Measurements from ENCODE around the gene NOL6. TPM values are rescaled to one million over a fixed set of nuclear protein-coding genes. Genes with fewer than 3 reads are reported as not detected.
"Not testable (repeated sequence)": the region's sequence is repeated elsewhere in the genome, so short reads cannot be mapped to it uniquely, and the experiment has no call there.

Gene NOL6
- total RNA-seq, 1 experiment from 2014 or later, result 48.5 TPM

GRCh38 chr9:33511184-33511517 lies 37.4 kb upstream of the NOL6 start:
- Mint-ChIP-seq H3K4me3 (peak overlapping the region; percentile 89), H3K36me3 (peaks cover 20% of the 10 kb centered on the region), H3K9me3 (peaks cover 30% of the 10 kb centered on the region), H3K27me3 (ENCODE audit: low read depth) (peaks cover 21% of the 10 kb centered on the region)
- peak; percentile 71 for TF ChIP-seq HMGA2 (CRISPR knock-in tag; IDR thresholded peaks at IDR 0.05)
- not testable (repeated sequence) for DNase-seq (ENCODE audit: low spot score); H3K27ac Mint-ChIP-seq; H3K4me1 Mint-ChIP-seq; ATAC-seq
- ChIA-PET POLR2A (interaction anchor here (1.0 kb wide), 1 partner anchor 13 kb away, joined by 3 read pairs; the partner anchor contains the start of gene ANKRD18B), CTCF (interaction anchor here (0.6 to 1.2 kb wide), 5 partner anchors 12 to 96 kb away, joined by 3 to 8 read pairs (median 3); partner anchors contain the start of genes ANKRD18B and NOL6)

DNA sequence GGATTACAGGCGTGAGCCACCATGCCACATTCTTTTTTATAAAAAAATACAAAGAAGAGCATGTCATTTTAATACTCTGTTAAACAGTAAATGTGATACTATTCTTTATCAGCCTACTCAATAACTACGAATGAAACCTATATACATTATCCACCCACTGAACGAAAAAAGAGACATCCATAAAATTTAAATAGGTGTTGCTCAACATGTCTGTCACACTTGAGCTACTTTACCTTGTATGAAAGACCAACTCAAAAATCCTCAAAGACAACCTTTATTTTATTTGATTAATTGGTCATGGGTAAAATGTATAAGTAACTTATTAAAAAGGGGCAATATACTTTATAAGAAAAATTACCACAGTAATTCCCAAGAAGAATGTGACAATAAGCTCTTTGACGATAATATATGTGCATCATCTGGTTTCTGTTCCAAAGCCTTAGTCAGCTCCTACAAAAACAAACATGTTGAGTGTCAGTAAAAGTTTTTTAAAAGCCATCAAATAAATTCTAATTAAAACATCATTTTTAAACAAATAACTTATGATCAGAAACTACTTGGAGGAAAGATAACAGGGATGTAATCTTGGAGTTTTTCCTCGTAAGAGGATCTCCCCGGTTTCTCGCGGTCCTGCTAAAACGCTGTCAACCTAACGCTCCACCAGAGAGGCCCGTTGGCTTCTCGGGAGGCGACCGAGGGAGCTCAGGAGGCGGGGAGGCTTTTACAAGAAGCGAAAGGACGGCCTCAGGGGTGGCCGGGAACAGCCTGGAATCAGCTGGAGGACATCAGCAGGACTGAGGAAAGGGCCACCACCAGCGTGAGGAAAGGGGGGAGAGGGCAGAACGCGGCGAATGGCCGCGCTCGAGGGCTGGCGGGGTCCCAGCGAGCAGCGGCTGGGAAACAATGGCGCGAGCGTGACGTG lies 36.8 kb upstream of the NOL6 start:
- no peaks in the 10 kb centered on the region for H3K4me1 Mint-ChIP-seq
- H3K27me3 Mint-ChIP-seq (ENCODE audit: low read depth), result peaks cover 21% of the 10 kb centered on the region
- H3K27ac Mint-ChIP-seq, result no peak overlapping the region
- ATAC-seq (peak; percentile 92), DNase-seq (ENCODE audit: low spot score) (peak; percentile 54)
- ChIA-PET POLR2A (interaction anchor here (1.0 kb wide), 1 partner anchor 14 kb away, joined by 3 read pairs; the partner anchor contains the start of gene ANKRD18B), CTCF (interaction anchor here (0.6 to 1.2 kb wide), 5 partner anchors 13 to 95 kb away, joined by 3 to 8 read pairs (median 3); partner anchors contain the start of genes ANKRD18B and NOL6)
- H3K36me3 Mint-ChIP-seq, result peaks cover 17% of the 10 kb centered on the region
- peaks cover 25% of the 10 kb centered on the region for H3K9me3 Mint-ChIP-seq
- TF ChIP-seq FOXP1 (CRISPR knock-in tag; IDR thresholded peaks at IDR 0.05; ENCODE audit: borderline replicate concordance), result 0 out of 2 replicates have a peak, but pooled peaks have one; percentile 41
- 0 out of 2 replicates have a peak, but pooled peaks have one; percentile 9 for TF ChIP-seq NFYB (CRISPR knock-in tag; conservative IDR thresholded peaks at IDR 0.05; ENCODE audit: low read depth)
- TF ChIP-seq E2F4 (CRISPR knock-in tag; IDR thresholded peaks at IDR 0.05; ENCODE audit: borderline replicate concordance, low read depth), result peak; percentile 34; the same call in 1 of the 2 replicates
- no peak for TF ChIP-seq TEAD4 (CRISPR knock-in tag; IDR thresholded peaks at IDR 0.05)
- 0 out of 2 replicates have a peak, but pooled peaks have one; percentile 39 for TF ChIP-seq FOXK1 (CRISPR knock-in tag; IDR thresholded peaks at IDR 0.05)
- H3K4me3 Mint-ChIP-seq, result peak overlapping the region; percentile 89

DNA sequence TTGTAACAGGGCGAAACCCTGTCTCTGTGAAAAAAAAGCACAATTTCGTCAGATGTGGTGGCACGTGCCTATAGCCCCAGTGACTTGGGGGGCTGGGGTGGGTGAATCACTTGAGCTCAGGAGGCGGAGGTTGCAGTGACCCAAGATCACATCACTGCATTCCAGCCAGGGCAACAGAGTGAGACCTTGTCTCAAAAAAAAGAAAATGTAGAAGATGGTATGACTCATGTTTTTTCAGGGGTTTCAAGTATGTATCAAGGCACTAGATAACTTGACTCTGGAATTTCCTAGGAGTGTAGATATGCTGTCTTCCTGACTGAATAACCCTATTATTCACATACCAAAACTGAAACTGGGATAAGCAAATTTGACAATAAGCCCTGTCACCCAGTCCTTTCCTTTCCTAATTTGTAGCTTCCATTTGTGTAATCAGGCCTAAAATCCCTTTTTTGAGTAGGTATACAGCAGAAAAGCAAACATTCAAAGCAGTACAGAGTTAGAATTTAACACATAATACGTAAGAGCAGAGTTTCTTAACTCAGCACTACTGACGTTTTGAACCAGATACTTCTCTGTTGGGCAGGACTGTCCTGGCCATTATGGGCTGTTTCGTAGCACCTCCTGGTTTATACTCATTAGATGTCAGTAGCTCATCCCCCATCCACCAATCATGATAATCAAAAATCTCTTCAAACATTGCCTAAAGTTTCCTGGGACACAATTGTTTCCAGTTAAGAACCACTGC lies 33.1 kb upstream of the NOL6 start:
- ATAC-seq (no peak), DNase-seq (ENCODE audit: low spot score) (no peak)
- ChIA-PET POLR2A (no interaction called here), CTCF (interaction anchor here (0.6 to 0.8 kb wide), 3 partner anchors 11 to 271 kb away, joined by 3 to 4 read pairs (median 3); no protein-coding TSS in a partner anchor)
- peaks cover 8% of the 10 kb centered on the region; the same call in 1 of the 2 replicates for H3K27me3 Mint-ChIP-seq (ENCODE audit: low read depth)
- H3K4me1 Mint-ChIP-seq, result no peaks in the 10 kb centered on the region
- no peak overlapping the region for H3K4me3 Mint-ChIP-seq
- H3K36me3 Mint-ChIP-seq, result no peaks in the 10 kb centered on the region
- no peak overlapping the region for H3K27ac Mint-ChIP-seq
- H3K9me3 Mint-ChIP-seq, result no peaks in the 10 kb centered on the region
- no peak for TF ChIP-seq GRHL2 (CRISPR knock-in tag; IDR thresholded peaks at IDR 0.05; ENCODE audit: insufficient replicate concordance, severe bottlenecking)
- no peak for TF ChIP-seq ZNF416 (CRISPR knock-in tag; IDR thresholded peaks at IDR 0.05)
- TF ChIP-seq, protein P1, sequence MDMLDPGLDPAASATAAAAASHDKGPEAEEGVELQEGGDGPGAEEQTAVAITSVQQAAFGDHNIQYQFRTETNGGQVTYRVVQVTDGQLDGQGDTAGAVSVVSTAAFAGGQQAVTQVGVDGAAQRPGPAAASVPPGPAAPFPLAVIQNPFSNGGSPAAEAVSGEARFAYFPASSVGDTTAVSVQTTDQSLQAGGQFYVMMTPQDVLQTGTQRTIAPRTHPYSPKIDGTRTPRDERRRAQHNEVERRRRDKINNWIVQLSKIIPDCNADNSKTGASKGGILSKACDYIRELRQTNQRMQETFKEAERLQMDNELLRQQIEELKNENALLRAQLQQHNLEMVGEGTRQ (CRISPR knock-in tag; IDR thresholded peaks at IDR 0.05), result no peak
- TF ChIP-seq, protein P2, sequence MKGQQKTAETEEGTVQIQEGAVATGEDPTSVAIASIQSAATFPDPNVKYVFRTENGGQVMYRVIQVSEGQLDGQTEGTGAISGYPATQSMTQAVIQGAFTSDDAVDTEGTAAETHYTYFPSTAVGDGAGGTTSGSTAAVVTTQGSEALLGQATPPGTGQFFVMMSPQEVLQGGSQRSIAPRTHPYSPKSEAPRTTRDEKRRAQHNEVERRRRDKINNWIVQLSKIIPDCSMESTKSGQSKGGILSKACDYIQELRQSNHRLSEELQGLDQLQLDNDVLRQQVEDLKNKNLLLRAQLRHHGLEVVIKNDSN (CRISPR knock-in tag; IDR thresholded peaks at IDR 0.05), result no peak
- no peak for TF ChIP-seq KAT7 (CRISPR knock-in tag; IDR thresholded peaks at IDR 0.05; ENCODE audit: borderline replicate concordance)
- TF ChIP-seq, protein P3, sequence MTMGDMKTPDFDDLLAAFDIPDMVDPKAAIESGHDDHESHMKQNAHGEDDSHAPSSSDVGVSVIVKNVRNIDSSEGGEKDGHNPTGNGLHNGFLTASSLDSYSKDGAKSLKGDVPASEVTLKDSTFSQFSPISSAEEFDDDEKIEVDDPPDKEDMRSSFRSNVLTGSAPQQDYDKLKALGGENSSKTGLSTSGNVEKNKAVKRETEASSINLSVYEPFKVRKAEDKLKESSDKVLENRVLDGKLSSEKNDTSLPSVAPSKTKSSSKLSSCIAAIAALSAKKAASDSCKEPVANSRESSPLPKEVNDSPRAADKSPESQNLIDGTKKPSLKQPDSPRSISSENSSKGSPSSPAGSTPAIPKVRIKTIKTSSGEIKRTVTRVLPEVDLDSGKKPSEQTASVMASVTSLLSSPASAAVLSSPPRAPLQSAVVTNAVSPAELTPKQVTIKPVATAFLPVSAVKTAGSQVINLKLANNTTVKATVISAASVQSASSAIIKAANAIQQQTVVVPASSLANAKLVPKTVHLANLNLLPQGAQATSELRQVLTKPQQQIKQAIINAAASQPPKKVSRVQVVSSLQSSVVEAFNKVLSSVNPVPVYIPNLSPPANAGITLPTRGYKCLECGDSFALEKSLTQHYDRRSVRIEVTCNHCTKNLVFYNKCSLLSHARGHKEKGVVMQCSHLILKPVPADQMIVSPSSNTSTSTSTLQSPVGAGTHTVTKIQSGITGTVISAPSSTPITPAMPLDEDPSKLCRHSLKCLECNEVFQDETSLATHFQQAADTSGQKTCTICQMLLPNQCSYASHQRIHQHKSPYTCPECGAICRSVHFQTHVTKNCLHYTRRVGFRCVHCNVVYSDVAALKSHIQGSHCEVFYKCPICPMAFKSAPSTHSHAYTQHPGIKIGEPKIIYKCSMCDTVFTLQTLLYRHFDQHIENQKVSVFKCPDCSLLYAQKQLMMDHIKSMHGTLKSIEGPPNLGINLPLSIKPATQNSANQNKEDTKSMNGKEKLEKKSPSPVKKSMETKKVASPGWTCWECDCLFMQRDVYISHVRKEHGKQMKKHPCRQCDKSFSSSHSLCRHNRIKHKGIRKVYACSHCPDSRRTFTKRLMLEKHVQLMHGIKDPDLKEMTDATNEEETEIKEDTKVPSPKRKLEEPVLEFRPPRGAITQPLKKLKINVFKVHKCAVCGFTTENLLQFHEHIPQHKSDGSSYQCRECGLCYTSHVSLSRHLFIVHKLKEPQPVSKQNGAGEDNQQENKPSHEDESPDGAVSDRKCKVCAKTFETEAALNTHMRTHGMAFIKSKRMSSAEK (CRISPR knock-in tag; IDR thresholded peaks at IDR 0.05; ENCODE audit: borderline replicate concordance), result no peak
- no peak for TF ChIP-seq PRDM15 (CRISPR knock-in tag; IDR thresholded peaks at IDR 0.05)
- no peak for TF ChIP-seq RELA (CRISPR knock-in tag; IDR thresholded peaks at IDR 0.05; ENCODE audit: borderline replicate concordance)
- no peak for TF ChIP-seq SOX15 (CRISPR knock-in tag; IDR thresholded peaks at IDR 0.05)
- no peak for TF ChIP-seq OVOL2 (CRISPR knock-in tag; IDR thresholded peaks at IDR 0.05; ENCODE audit: borderline replicate concordance)

Measured in WTC11 (cell line).